Activated CD4-positive, alpha-beta T cell treated with anti-CD3 and anti-CD28 coated beads, Interleukin-2, amount 50 U/mL, for 24 hours (primary cell): ENCODE data around the gene ENOX1.
"Not testable (repeated sequence)": the region's sequence is repeated elsewhere in the genome, so short reads cannot be mapped to it uniquely, and the experiment has no call there.

Experiments
- DNase-seq, 2 donors: peaks; one replicate each; pipeline ENCODE4 v3.0.0-alpha.2; 2020; ENCODE audit warnings: low read depth in 1 of 2, low spot score in 1 of 2

The ENOX1 gene

DNA sequence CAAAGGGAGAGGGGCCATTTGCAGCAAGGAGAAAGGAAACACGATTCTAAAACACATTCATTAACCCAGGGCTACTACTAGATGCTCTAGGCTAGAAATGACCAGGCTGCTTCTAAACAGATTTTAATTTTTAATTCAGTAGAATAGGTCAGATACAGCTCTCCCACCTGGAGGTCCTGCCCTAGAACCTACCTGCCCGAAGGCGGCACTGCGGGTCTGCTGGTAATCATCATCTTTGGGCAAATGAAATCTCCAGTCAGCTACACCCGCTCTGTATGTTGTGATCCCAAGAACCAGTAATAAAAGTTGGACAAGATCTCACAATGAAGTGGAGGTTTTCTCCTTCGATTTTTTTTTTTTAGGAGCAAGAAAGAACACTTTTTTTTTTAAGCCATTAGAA is 345.3 kb downstream of the ENOX1 start:
- DNase-seq = no peak

DNA sequence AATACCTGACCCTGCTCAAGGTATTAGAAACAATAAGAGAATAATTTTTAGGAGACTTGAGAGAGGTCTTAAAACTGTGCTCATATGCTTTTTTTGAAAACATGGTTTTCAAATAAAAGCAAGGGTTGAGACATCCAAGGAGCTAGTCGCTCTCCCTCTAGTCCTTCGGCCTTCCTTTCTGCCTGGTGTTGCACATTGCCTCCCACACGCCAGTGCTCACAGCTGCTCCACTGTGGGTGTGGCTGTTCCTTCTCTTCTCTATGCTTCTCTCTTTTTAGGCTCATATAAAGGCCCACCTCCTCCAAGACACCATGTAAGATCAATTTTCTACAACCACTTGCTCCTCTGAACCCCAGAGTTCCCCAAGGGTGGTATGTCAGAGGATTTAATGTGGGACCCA is 352.6 kb downstream of the ENOX1 start:
- DNase-seq = no peak

- DNase-seq = no peak
Observed at GRCh38 chr13:43433691-43434141, 353.1 kb downstream of the ENOX1 start.

DNA sequence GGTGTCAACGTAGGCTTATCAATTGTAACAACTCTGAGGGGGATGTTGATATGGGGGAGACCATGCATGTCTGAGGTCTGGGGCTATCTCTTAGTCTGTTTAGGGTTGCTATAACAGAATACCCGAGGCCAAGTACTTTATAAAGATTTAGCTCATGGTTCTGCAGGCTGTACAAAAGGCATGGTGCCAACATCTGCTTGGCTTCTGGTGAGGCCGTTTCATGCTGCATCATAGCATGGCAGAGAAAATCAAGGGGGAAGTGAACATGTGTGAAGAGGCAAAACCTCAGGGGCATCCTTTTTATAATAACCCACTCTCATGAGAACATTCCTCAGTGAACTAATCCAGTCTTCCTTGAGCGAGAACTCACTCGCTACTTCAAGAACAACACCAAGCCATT is 353.8 kb downstream of the ENOX1 start:
- DNase-seq = no peak

GRCh38 chr13:43431841-43432240 is 354.9 kb downstream of the ENOX1 start:
- no peak for DNase-seq

DNA sequence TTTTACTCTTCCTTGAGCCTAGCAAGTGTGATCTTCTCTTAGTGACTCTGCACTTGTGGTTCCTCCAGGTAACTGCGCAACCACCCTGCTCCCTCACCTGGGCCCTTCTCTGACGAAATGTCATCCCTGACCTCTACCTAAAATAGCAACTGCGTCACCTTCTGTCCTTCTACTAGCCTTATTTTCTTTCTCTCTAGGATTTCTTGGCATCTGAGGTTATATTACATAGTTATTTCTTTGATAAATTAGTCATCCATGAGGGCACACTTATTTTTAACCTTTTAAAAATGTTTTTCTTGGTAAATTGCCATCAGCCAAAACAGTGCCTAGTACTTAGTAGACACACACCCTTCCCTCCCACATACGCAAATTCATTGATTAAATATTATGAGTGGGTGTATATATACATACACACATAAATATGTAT is 355.5 kb downstream of the ENOX1 start:
- DNase-seq = no peak

DNA sequence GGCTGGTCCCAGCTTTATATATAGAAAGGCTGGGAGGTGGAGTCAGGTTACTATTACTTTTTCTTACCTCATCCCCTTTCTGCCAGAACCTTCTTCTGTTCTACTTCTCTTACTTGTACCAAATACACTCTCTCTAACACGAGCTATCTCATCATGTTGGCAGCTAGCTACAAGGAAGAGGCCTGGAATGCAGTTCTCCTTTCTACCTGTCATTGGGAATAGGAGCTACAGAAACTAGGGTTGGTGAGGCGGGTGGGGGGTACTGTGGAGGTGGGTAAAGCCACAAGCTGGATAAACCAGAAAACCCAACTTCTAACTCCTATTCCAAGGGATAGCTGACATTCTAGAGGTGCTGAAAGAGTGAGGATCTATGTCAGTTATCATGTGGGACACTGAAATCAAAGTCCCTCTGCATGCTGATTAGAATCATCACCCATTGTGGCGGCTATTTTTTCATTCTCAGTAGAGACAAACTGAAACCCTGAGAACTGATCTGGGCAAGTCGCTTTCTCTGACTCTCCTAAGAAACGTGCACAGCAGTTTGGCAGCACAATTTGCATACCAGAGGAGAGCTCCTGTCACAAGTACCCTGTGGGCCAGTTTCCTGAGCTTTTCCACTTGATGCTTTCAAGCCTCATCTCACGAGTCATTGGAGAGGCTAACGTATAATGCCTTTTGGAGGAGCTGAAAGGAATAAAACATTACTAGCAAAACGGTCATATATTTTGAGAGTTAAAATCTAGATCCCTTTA is 358.1 kb downstream of the ENOX1 start:
- no peak for DNase-seq

DNA sequence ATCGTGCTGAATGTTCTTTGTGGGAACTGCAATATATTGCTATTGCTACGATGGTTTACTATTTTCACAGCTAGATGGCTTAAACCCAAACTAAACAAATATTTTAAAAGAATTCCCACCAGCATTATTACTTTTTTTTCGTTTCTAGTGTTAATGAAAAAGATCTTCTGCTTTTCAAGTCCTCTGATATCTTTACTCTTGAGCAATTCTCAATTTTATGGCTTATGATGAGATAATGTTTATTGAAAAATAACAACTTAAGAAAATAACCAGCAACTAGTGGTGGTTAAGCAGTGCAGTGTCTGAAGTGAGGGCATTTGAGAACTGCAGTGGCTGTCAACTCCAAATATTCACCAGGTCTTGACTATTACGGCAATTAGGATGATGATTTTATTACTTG is 360.4 kb downstream of the ENOX1 start:
- DNase-seq = no peak

DNA sequence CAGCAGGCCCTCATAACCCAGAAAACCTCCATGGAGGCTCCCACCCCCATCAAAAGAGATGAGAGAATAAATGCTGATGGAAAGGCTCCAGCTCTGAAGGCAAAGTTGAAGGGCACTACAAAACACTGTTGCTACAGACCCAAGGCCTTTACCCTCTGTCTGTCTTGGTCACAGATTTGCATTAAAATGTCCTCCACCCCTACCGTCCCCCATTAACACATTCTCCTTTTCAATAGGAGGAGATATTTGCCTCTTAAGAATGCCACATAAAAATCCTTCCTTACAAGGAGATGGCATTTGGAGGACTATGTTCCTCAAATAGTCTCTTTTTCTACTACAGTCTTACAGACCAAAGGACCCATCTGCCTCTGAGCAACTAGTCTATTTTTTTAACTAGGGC is 361.5 kb downstream of the ENOX1 start:
- DNase-seq = no peak

DNA sequence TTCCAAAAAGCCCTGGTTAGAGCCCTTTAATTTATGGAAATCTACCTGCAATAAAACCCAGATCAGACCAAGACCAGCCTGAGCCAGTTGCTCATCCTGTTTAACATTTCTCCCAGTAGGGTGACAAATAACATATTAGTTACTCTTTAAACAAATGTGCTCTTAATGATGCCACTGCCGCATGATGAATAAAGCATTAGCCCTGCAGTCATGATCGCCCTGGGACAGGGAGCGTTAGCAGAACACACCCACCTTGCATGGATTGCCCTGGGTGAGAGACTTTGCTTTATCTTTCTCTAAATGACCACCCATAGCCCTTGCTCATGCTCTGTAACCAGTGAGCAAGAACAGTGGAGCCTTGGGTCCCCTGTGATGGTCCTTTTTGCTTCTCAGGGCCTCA is 362.4 kb downstream of the ENOX1 start:
- no peak for DNase-seq

DNA sequence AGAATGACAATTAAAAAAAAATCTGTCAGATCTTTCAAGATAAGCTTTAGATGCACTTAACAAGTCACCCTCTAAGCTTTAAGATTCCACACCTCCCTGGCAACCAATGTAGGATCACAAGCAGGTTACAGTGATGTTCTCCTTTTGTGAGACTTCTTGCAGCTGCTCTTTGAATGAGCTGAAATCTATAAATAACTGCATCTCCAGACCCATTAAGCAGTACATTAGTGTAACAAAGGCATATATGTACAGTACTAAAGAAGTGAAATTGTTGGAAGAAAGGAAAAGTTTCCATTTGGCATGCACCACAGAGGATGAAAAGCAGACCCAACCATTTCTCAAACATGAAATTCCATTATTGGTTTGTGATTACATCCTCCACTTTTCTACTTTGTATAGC is 364.7 kb downstream of the ENOX1 start:
- no peak for DNase-seq

DNA sequence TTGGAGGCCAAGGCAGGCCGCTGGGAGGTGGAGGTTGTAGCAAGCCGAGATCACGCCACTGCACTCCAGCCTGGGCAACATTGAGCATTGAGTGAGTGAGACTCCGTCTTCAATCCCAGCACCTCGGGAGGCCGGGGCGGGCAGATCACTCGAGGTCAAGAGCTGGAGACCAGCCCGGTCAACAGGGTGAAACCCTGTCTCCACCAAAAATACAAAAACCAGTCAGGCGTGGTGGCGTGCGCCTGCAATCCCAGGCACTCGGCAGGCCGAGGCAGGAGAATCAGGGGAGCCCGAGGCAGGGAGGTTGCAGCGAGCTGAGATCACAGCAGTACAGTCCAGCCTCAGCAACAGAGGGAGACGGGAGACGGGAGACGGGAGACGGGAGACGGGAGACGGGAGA is 369.9 kb downstream of the ENOX1 start:
- DNase-seq = not testable (repeated sequence)

- DNase-seq = not testable (repeated sequence)
Observed at GRCh38 chr13:43416408-43416807, 370.4 kb downstream of the ENOX1 start.

DNA sequence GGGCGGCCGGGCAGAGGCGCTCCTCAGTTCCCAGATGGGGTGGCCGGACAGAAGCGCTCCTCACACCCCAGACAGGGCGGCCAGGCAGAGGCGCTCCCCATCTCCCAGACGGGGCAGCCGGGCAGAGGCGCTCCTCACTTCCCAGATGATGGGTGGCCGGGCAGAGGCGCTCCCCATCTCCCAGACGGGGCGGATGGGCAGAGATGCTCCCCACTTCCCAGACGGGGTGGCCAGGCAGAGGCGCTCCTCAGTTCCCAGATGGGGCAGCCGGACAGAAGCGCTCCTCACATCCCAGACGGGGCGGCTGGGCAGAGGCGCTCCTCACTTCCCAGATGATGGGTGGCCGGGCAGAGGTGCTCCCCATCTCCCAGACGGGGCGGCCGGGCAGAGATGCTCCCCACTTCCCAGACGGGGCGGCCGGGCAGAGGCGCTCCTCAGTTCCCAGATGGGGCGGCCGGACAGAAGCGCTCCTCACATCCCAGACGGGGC is 370.8 kb downstream of the ENOX1 start:
- DNase-seq = not testable (repeated sequence)

GRCh38 chr13:43414111-43414510 is 372.7 kb downstream of the ENOX1 start:
- no peak for DNase-seq

DNA sequence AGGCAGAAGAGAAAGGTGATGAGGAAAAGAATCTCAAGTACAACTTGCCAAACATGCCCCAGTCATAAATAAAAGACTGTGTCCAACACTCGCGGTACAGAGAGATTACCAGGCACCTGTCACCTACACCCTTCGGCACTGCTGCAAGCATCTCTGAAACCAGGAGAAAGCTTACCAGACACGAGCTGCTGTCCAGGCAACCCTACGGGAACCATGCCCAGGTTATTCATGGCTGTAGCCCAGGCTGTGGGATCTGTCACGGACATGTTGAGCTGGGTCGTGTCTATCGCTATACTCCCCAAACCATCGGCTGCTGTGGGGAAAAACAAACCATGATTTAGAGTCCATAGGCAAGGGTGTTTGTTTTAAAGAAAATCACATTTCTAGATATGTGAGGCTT is 375.0 kb downstream of the ENOX1 start:
- DNase-seq = no peak

DNA sequence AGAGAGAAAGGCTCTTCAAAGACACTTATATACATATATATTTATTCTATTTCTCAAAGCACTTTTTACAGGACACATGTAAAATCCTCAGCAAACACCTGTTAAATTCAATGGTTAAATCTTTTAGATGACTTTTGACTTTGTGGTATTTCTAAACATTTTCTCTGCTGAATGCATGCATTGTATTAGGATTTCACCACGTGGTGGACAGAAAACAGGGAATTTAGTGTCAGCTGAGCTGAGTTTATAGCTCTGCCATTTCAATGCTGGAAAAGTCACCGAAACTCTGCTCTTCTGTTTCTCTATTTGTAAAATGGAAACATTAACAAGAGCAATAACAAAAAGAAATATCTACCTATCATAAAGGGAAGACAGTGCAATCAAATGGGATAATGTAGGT is 375.6 kb downstream of the ENOX1 start:
- no peak for DNase-seq

- no peak for DNase-seq
Observed at GRCh38 chr13:43408274-43408673, 378.5 kb downstream of the ENOX1 start.

DNA sequence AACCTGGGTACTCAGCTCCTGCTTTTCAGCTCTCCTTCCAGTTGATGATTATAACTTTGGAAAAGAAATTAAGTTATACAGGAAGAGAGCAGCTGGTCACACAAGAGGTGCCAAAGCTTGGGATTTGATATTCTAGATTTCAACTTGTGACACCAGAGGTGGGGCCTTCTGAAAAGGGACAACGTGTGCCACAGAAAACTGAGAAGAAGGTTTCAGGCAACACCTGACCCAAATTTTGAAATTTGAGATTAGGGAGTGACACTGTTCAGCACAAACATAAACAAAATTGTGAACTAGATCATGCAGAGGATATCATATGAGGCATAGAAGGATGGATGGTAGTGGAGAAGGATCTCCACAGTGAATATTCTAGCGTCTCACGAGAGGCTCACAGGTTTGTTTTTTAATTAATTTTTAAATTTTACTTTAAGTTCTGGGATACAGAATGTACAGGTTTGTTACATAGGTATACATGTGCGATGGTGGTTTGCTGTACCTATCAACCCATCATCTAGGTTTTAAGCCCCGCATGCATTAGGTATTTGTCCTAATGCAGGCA is 379.7 kb downstream of the ENOX1 start:
- no peak for DNase-seq

- DNase-seq = no peak
Observed at GRCh38 chr13:43405457-43405856, 381.3 kb downstream of the ENOX1 start.

DNA sequence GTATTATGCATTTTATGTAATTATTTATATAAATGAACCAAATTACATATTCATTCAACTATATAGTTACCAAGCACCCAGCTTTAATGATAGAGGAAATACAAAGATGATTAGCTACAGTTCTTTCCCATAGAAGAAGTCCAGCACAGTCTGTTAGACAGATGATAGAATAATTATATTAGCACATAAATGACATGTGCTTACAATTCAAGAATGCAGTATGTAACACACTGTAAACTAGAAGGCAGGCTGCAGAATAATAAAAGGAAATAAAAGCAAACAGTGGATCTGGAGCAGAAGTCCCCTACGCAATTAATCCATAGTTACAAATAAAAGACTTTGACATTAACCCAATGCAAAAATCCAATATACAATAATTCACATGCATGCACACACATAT is 384.4 kb downstream of the ENOX1 start:
- DNase-seq = no peak

DNA sequence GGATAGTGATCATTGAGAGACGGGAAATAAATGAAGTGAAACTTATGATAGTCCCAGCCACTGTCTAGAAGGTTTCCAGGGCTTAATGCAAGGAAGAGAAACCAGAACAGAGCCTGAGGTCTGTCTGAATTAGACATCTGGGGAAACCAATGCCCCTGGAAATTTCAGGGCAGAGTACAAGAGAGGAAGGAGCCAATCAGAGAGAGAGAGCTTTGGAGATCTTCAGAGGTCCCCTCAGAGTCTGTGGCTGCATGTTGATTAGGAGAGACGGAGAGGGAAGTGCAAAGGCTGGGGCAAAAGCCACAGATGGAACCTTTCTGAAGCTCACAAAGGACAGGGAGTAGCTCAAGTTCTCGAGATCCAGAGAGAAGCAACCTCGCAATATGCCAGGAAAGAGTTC is 385.4 kb downstream of the ENOX1 start:
- DNase-seq = no peak

DNA sequence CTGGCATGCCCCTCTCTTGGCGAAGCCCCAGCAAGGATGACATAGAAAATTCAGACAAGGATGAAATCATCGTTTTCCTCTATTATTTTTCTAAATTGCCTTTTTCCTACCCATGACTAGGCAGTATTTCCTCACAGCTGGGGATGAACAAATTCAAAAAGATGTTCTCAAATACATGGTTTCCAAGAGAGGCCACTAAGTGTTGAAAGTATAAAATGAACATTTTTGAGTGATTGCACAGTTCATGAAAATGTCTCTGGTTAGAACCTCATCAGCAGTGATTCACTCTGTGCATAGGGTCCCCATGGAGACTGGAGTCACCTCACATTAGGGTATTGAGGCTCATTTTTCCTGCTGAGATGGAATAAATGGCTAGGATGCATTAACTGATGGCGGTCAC is 389.7 kb downstream of the ENOX1 start:
- no peak for DNase-seq
